Caco-2 (cell line): Measurements from ENCODE around the gene RANBP17. TPM values are rescaled to one million over a fixed set of nuclear protein-coding genes. Genes with fewer than 3 reads are reported as not detected.

Source experiments
- BruUV-seq: library from RNA; stranded (reverse); fragments of 400-500 nt; replicated peaks from 2 replicates; lab custom pipeline; 2021; lab: Mats Ljungman, UMichigan
- CTCF ChIA-PET: fragments of 300-600 bp; sonication (Branson Sonifier 250); formaldehyde crosslinking; loops from one replicate; lab custom pipeline; 2022; ENCODE audit warnings: antibody characterized with exemption; lab: Charles Lee
- POLR2A ChIA-PET: fragments of 300-600 bp; sonication (Branson Sonifier 250); formaldehyde crosslinking; loops from one replicate; lab custom pipeline; 2022; ENCODE audit warnings: antibody characterized with exemption; lab: Charles Lee
- DNase-seq, 2 experiments: peaks; one replicate each; pipeline versions ENCODE4 v3.0.0 to v3.0.0-alpha.2; 2020 to 2022
- H3K27me3 ChIP-seq: replicated peaks from 2 replicates; pipeline ENCODE4 v1.6.0; 2011; ENCODE audit warnings: low read length; ENCODE audit not compliant: control insufficient read depth, insufficient read depth
- H3K36me3 ChIP-seq: 2 replicates; pipeline ENCODE4 v1.5.1; 2011; ENCODE audit warnings: low read length; ENCODE audit not compliant: control insufficient read depth, insufficient read depth
- H3K4me1 ChIP-seq: fragments of 250-450 bp; sonication (Bioruptor Pico); 2 replicates; pipeline ENCODE4 v1.5.1; 2020; ENCODE audit warnings: mild to moderate bottlenecking
- H3K4me3 ChIP-seq: 2 replicates; pipeline ENCODE4 v1.5.1; 2011; ENCODE audit warnings: low read depth, mild to moderate bottlenecking, control low read depth, low read length
- H3K9me3 ChIP-seq: fragments of 250-450 bp; sonication (Bioruptor Pico); 2 replicates; pipeline ENCODE4 v1.5.1; 2020; ENCODE audit warnings: mild to moderate bottlenecking, moderate library complexity
- H3K27ac Mint-ChIP-seq: one replicate; pipeline ENCODE4 v1.8.0; 2022; ENCODE audit warnings: mixed read lengths; ENCODE audit not compliant: unreplicated experiment
- H3K27me3 Mint-ChIP-seq: one replicate; pipeline ENCODE4 v1.8.0; 2022; ENCODE audit warnings: mixed read lengths; ENCODE audit not compliant: insufficient read depth, unreplicated experiment
- H3K36me3 Mint-ChIP-seq: one replicate; pipeline ENCODE4 v1.8.0; 2022; ENCODE audit warnings: mild to moderate bottlenecking, mixed read lengths; ENCODE audit not compliant: insufficient read depth, unreplicated experiment
- H3K4me1 Mint-ChIP-seq: one replicate; pipeline ENCODE4 v1.8.0; 2022; ENCODE audit warnings: low read depth, mixed read lengths; ENCODE audit not compliant: unreplicated experiment
- H3K4me3 Mint-ChIP-seq: one replicate; pipeline ENCODE4 v1.8.0; 2022; ENCODE audit warnings: mild to moderate bottlenecking, moderate library complexity, mixed read lengths; ENCODE audit not compliant: unreplicated experiment
- H3K9me3 Mint-ChIP-seq: one replicate; pipeline ENCODE4 v1.8.0; 2022; ENCODE audit warnings: mixed read lengths; ENCODE audit not compliant: unreplicated experiment
- intact Hi-C: fragments of 100-400 bp; cut with micrococcal nuclease; formaldehyde crosslinking; loops from one replicate; pipeline ENCODE4 v1.10.0; 2022; ENCODE audit not compliant: unreplicated experiment
- total RNA-seq: library from RNA; stranded (reverse); gene quantifications from 2 replicates; pipeline ENCODE4 v1.2.3, GENCODE V29; 2022
- TF ChIP-seq, protein P1 (sequence below), 2 experiments: fragments of 200-600 bp in 1 of 2; IDR thresholded peaks; 1 replicate in 1 of 2; 2 replicates in 1 of 2; pipeline versions ENCODE4 v1.5.1 to v1.8.0; 2011 to 2022; ENCODE audit warnings: antibody characterized with exemption in 1 of 2, control low read depth in 1 of 2, inconsistent platforms in 1 of 2, low read depth in 1 of 2, low read length in 1 of 2, mild to moderate bottlenecking in 1 of 2, moderate library complexity in 1 of 2; ENCODE audit not compliant: insufficient read depth in 1 of 2, severe bottlenecking in 1 of 2, unreplicated experiment in 1 of 2

RANBP17 gene
- total RNA-seq, 1 experiment from 2014 or later: 28.2 TPM

DNA sequence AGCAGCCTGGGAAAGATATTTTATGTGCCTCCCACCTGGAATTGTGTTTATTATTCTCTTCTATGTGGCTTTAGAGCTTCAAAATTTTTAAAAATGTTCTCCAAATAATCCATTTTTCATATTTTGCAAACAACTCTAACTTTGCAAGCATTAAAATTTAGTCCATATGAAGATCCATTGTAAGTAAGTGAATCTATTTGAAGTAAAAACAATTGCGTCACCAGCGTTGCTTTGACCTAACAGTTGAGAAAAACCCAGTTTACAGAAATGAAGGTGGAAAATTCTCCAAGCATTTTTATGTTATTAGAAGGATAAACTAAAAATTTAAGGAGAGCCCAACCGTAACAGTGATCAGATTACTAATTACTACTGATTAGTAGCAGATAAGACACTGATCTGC, 408.3 kb downstream of the RANBP17 start:
- intact Hi-C loops: no loop called here
- DNase-seq: no peak
- H3K4me1 Mint-ChIP-seq: no peaks in the 10 kb centered on the region
- no peak overlapping the region for H3K27ac Mint-ChIP-seq
- Histone ChIP-seq H3K36me3 (no peaks in the 10 kb centered on the region), H3K4me3 (no peak overlapping the region), H3K9me3 (no peaks in the 10 kb centered on the region), H3K4me1 (no peaks in the 10 kb centered on the region), H3K27me3 (no peaks in the 10 kb centered on the region)
- ChIA-PET CTCF (no interaction called here), POLR2A (no interaction called here)
- H3K36me3 Mint-ChIP-seq: no peaks in the 10 kb centered on the region
- H3K27me3 Mint-ChIP-seq: no peaks in the 10 kb centered on the region
- no TSS peak for BruUV-seq
- TF ChIP-seq, protein P1, sequence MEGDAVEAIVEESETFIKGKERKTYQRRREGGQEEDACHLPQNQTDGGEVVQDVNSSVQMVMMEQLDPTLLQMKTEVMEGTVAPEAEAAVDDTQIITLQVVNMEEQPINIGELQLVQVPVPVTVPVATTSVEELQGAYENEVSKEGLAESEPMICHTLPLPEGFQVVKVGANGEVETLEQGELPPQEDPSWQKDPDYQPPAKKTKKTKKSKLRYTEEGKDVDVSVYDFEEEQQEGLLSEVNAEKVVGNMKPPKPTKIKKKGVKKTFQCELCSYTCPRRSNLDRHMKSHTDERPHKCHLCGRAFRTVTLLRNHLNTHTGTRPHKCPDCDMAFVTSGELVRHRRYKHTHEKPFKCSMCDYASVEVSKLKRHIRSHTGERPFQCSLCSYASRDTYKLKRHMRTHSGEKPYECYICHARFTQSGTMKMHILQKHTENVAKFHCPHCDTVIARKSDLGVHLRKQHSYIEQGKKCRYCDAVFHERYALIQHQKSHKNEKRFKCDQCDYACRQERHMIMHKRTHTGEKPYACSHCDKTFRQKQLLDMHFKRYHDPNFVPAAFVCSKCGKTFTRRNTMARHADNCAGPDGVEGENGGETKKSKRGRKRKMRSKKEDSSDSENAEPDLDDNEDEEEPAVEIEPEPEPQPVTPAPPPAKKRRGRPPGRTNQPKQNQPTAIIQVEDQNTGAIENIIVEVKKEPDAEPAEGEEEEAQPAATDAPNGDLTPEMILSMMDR (IDR thresholded peaks at IDR 0.05; ENCODE audit: insufficient read depth in 1 of 2, low read depth in 1 of 2, low read length in 1 of 2, severe bottlenecking in 1 of 2, unreplicated experiment in 1 of 2): no peak
- H3K4me3 Mint-ChIP-seq: no peak overlapping the region
- no peaks in the 10 kb centered on the region for H3K9me3 Mint-ChIP-seq

DNA sequence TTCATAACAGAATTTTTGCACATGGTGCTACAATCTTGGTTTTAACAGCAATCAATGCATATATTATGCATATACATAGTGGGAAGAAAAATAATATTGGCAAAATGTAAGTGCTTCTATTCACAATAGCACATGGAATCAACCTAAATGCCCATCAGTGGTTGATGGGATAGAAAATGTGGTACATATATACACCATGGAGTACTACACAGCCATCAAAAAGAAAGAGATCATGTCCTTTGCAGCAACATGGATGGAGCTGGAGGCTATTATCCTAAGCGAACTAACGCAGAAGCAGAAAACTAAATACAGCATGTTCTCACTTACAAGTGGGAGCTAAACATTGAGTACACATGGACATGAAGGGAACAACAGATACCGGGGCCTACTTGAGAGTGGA, 410.0 kb downstream of the RANBP17 start:
- H3K4me1 Mint-ChIP-seq: no peaks in the 10 kb centered on the region
- TF ChIP-seq, protein P1 (IDR thresholded peaks at IDR 0.05; ENCODE audit: insufficient read depth in 1 of 2, low read depth in 1 of 2, low read length in 1 of 2, severe bottlenecking in 1 of 2, unreplicated experiment in 1 of 2): no peak
- CTCF ChIA-PET: no interaction called here
- DNase-seq: no peak
- Histone ChIP-seq H3K9me3 (no peaks in the 10 kb centered on the region), H3K27me3 (no peaks in the 10 kb centered on the region), H3K4me1 (no peaks in the 10 kb centered on the region), H3K36me3 (no peaks in the 10 kb centered on the region), H3K4me3 (no peak overlapping the region)
- H3K27ac Mint-ChIP-seq: no peak overlapping the region
- POLR2A ChIA-PET: no interaction called here
- no TSS peak for BruUV-seq
- no peak overlapping the region for H3K4me3 Mint-ChIP-seq
- no peaks in the 10 kb centered on the region for H3K36me3 Mint-ChIP-seq
- intact Hi-C loops: no loop called here
- no peaks in the 10 kb centered on the region for H3K27me3 Mint-ChIP-seq
- H3K9me3 Mint-ChIP-seq: no peaks in the 10 kb centered on the region

DNA sequence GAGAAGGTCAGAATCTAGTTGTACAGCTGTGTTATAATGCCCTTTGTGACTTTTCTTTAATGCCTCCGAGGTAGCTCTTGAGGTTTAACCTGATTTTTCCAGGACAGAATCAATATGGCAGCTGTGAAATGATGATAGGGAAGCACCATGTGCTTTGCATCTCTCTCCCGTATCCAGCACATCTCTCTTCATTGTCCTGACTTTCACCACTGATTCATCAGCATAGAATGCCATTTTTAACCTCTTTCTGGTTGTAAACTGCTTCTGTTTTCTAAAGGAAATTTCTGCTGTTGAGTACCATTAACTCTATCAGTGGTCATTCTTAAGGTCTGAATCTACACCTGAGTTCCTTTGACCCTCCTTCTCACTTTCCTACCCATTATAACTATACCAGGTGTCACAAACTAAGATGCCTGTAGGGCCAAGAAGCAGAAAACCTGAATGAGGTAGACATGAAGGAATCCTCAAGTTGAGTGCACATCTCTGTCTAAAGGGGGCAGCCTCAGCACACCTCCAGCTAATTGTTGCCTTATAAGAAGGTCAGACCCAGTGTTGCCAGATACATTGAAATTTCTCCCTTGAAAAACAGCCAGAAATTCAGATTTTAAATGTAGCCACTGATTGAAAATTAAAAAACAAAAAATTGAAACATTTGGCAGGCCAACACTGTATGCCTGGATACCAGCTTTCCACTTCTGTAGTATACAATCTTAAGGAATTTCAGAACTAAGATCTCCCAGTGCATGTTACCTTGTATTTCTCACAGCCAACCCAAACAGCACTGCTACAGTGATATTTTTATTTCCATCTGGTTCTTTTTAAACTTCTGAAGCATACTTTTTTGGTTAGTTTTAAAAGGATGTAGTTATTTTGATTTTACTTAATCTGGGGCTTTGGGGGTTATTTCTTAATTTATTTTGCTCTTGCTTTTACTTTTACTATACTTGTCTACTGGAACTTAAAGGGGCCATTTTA, 411.5 kb downstream of the RANBP17 start:
- ChIA-PET CTCF (interaction anchor here (1.1 kb wide), 1 partner anchor 66 kb away, joined by 4 read pairs; no protein-coding TSS in a partner anchor), POLR2A (no interaction called here)
- Mint-ChIP-seq H3K4me1 (no peaks in the 10 kb centered on the region), H3K36me3 (no peaks in the 10 kb centered on the region), H3K27ac (no peak overlapping the region), H3K4me3 (no peak overlapping the region), H3K27me3 (no peaks in the 10 kb centered on the region), H3K9me3 (no peaks in the 10 kb centered on the region)
- no TSS peak for BruUV-seq
- peak; percentile 61 to 64 for DNase-seq
- TF ChIP-seq, protein P1 (IDR thresholded peaks at IDR 0.05; ENCODE audit: insufficient read depth in 1 of 2, low read depth in 1 of 2, low read length in 1 of 2, severe bottlenecking in 1 of 2, unreplicated experiment in 1 of 2): peak; percentile 68 to 73
- Histone ChIP-seq H3K4me1 (no peaks in the 10 kb centered on the region), H3K27me3 (no peaks in the 10 kb centered on the region), H3K4me3 (no peak overlapping the region), H3K9me3 (no peaks in the 10 kb centered on the region), H3K36me3 (no peaks in the 10 kb centered on the region)
- intact Hi-C loops: loop anchor here (1.0 kb wide), 2 partner anchors 64 to 69 kb away; no protein-coding TSS in a partner anchor
